ENCODE results near the gene STT3B.

GRCh38 chr3:31550452-31551251 lies 17.9 kb downstream of the STT3B start:
- no peak for TF ChIP-seq MAZ (IDR thresholded peaks at IDR 0.05; ENCODE audit: borderline replicate concordance, low read depth, low read length)
- TF ChIP-seq, protein P1, sequence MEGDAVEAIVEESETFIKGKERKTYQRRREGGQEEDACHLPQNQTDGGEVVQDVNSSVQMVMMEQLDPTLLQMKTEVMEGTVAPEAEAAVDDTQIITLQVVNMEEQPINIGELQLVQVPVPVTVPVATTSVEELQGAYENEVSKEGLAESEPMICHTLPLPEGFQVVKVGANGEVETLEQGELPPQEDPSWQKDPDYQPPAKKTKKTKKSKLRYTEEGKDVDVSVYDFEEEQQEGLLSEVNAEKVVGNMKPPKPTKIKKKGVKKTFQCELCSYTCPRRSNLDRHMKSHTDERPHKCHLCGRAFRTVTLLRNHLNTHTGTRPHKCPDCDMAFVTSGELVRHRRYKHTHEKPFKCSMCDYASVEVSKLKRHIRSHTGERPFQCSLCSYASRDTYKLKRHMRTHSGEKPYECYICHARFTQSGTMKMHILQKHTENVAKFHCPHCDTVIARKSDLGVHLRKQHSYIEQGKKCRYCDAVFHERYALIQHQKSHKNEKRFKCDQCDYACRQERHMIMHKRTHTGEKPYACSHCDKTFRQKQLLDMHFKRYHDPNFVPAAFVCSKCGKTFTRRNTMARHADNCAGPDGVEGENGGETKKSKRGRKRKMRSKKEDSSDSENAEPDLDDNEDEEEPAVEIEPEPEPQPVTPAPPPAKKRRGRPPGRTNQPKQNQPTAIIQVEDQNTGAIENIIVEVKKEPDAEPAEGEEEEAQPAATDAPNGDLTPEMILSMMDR (conservative IDR thresholded peaks at IDR 0.05; ENCODE audit: low read depth, low read length) = peak; percentile 68
- no peak for TF ChIP-seq ELK1 (IDR thresholded peaks at IDR 0.05; ENCODE audit: borderline replicate concordance, low read depth, low read length)
- no peak for TF ChIP-seq POLR2A (IDR thresholded peaks at IDR 0.05; ENCODE audit: low read depth, low read length)
- no peak for TF ChIP-seq RFX5 (IDR thresholded peaks at IDR 0.05; ENCODE audit: low read depth, low read length)
- no peak for TF ChIP-seq MXI1 (IDR thresholded peaks at IDR 0.05; ENCODE audit: borderline replicate concordance, low read depth, low read length)
- TF ChIP-seq NFE2L2 (IDR thresholded peaks at IDR 0.05; ENCODE audit: low read depth, low read length) = no peak
- no peak for TF ChIP-seq CHD1 (IDR thresholded peaks at IDR 0.05; ENCODE audit: low read depth, low read length)
- TF ChIP-seq, protein P2, sequence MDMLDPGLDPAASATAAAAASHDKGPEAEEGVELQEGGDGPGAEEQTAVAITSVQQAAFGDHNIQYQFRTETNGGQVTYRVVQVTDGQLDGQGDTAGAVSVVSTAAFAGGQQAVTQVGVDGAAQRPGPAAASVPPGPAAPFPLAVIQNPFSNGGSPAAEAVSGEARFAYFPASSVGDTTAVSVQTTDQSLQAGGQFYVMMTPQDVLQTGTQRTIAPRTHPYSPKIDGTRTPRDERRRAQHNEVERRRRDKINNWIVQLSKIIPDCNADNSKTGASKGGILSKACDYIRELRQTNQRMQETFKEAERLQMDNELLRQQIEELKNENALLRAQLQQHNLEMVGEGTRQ (IDR thresholded peaks at IDR 0.05; ENCODE audit: low read depth, low read length) = no peak
- peak; percentile 41 for TF ChIP-seq SMC3 (IDR thresholded peaks at IDR 0.05; ENCODE audit: low read depth, low read length)
- TF ChIP-seq CEBPB (IDR thresholded peaks at IDR 0.05; ENCODE audit: low read depth, low read length) = no peak
